H9 (cell line): ENCODE measurements around the gene BAMBI. TPM values are rescaled to one million over a fixed set of nuclear protein-coding genes. Genes with fewer than 3 reads are reported as not detected.

Experiments
- DNase-seq: peaks from one replicate; pipeline ENCODE4 v3.0.0-alpha.2; 2017
- H2AFZ ChIP-seq: one replicate; pipeline ENCODE4 v1.6.1; 2013; ENCODE audit warnings: mild to moderate bottlenecking, low read length, control low read depth, moderate library complexity
- H2AK5ac ChIP-seq: 2 replicates; pipeline ENCODE4 v1.6.1; 2013; ENCODE audit warnings: low read length, control low read depth, mixed read lengths; ENCODE audit not compliant: insufficient read length
- H2BK120ac ChIP-seq: one replicate; pipeline ENCODE4 v1.6.1; 2013; ENCODE audit warnings: low read depth, mild to moderate bottlenecking, low read length, control low read depth, inconsistent platforms; ENCODE audit not compliant: poor library complexity, severe bottlenecking
- H2BK12ac ChIP-seq: 2 replicates; pipeline ENCODE4 v1.6.1; 2013; ENCODE audit warnings: low read length, control low read depth, mixed read lengths, low read depth; ENCODE audit not compliant: insufficient read length
- H2BK15ac ChIP-seq: 2 replicates; pipeline ENCODE4 v1.6.1; 2013; ENCODE audit warnings: low read depth, low read length, control low read depth
- H2BK20ac ChIP-seq: one replicate; pipeline ENCODE4 v1.6.1; 2013; ENCODE audit warnings: low read depth, mild to moderate bottlenecking, low read length, control low read depth, inconsistent platforms; ENCODE audit not compliant: poor library complexity, severe bottlenecking
- H2BK5ac ChIP-seq: 2 replicates; pipeline ENCODE4 v1.6.1; 2013; ENCODE audit warnings: low read length, control low read depth, mixed read lengths; ENCODE audit not compliant: insufficient read length
- H3K14ac ChIP-seq: 2 replicates; pipeline ENCODE4 v1.6.1; 2013; ENCODE audit warnings: low read length, control low read depth; ENCODE audit not compliant: insufficient read depth
- H3K18ac ChIP-seq: 2 replicates; pipeline ENCODE4 v1.6.1; 2013; ENCODE audit warnings: low read depth, mild to moderate bottlenecking, mixed read lengths, low read length, control low read depth; ENCODE audit not compliant: insufficient read length
- H3K23ac ChIP-seq: 2 replicates; pipeline ENCODE4 v1.6.1; 2013; ENCODE audit warnings: low read length, control low read depth, mixed read lengths, low read depth; ENCODE audit not compliant: insufficient read length
- H3K23me2 ChIP-seq: 2 replicates; pipeline ENCODE4 v1.6.1; 2013; ENCODE audit warnings: low read depth, mild to moderate bottlenecking, mixed read lengths, low read length, control low read depth; ENCODE audit not compliant: insufficient read length, poor library complexity, severe bottlenecking
- H3K27ac ChIP-seq: 2 replicates; pipeline ENCODE4 v1.5.1; 2013; ENCODE audit warnings: low read length, control low read depth, mixed read lengths, low read depth; ENCODE audit not compliant: insufficient read length
- H3K27me3 ChIP-seq: 2 replicates; pipeline ENCODE4 v1.6.1; 2013; ENCODE audit warnings: low read length, control low read depth, inconsistent platforms; ENCODE audit not compliant: insufficient read depth
- H3K4ac ChIP-seq: 2 replicates; pipeline ENCODE4 v1.6.1; 2013; ENCODE audit warnings: low read depth, mild to moderate bottlenecking, control low read depth, inconsistent platforms, low read length, moderate library complexity
- H3K4me1 ChIP-seq: 2 replicates; pipeline ENCODE4 v1.6.1; 2013; ENCODE audit warnings: low read length, control low read depth, inconsistent platforms; ENCODE audit not compliant: insufficient read depth
- H3K4me2 ChIP-seq: 2 replicates; pipeline ENCODE4 v1.6.1; 2013; ENCODE audit warnings: low read length, control low read depth, mixed read lengths; ENCODE audit not compliant: insufficient read length, insufficient read depth
- H3K56ac ChIP-seq: 2 replicates; pipeline ENCODE4 v1.6.1; 2013; ENCODE audit warnings: low read depth, mild to moderate bottlenecking, mixed read lengths, low read length, control low read depth; ENCODE audit not compliant: insufficient read length
- H3K79me1 ChIP-seq: 2 replicates; pipeline ENCODE4 v1.6.1; 2013; ENCODE audit warnings: low read depth, mild to moderate bottlenecking, moderate library complexity, low read length, control low read depth, inconsistent platforms; ENCODE audit not compliant: insufficient read depth, poor library complexity, severe bottlenecking
- H3K79me2 ChIP-seq: 2 replicates; pipeline ENCODE4 v1.6.1; 2013; ENCODE audit warnings: low read length, control low read depth, inconsistent platforms; ENCODE audit not compliant: insufficient read depth
- H3K9ac ChIP-seq: 2 replicates; pipeline ENCODE4 v1.6.1; 2013; ENCODE audit warnings: low read length, control low read depth, mixed read lengths; ENCODE audit not compliant: insufficient read length; ENCODE audit errors: extremely low read depth
- H3K9me3 ChIP-seq: one replicate; pipeline ENCODE4 v1.6.1; 2013; ENCODE audit warnings: low read depth, low read length, inconsistent platforms; ENCODE audit not compliant: control insufficient read depth
- H3T11ph ChIP-seq: one replicate; pipeline ENCODE4 v1.6.1; 2013; ENCODE audit warnings: mild to moderate bottlenecking, low read length, control low read depth, inconsistent platforms
- H4K20me1 ChIP-seq: one replicate; pipeline ENCODE4 v1.6.1; 2013; ENCODE audit not compliant: control insufficient read depth, insufficient read length, insufficient read depth
- H4K5ac ChIP-seq: 2 replicates; pipeline ENCODE4 v1.6.1; 2013; ENCODE audit warnings: low read depth, mild to moderate bottlenecking, mixed read lengths, low read length, control low read depth; ENCODE audit not compliant: insufficient read length
- H4K8ac ChIP-seq: replicated peaks from 2 replicates; pipeline ENCODE4 v1.6.1; 2013; ENCODE audit warnings: low read length, control low read depth, mixed read lengths, low read depth; ENCODE audit not compliant: insufficient read length
- H4K91ac ChIP-seq: 2 replicates; pipeline ENCODE4 v1.6.1; 2013; ENCODE audit warnings: low read depth, mild to moderate bottlenecking, moderate library complexity, mixed read lengths, low read length, control low read depth; ENCODE audit not compliant: insufficient read length
- H3K27ac Mint-ChIP-seq, 3 experiments: 2 replicates in 2 of 3; 3 replicates in 1 of 3; pipeline ENCODE4 v1.8.0; 2020 to 2021; ENCODE audit warnings: mixed read lengths in 3 of 3, mild to moderate bottlenecking in 1 of 3, moderate library complexity in 1 of 3
- H3K27me3 Mint-ChIP-seq: 2 replicates; pipeline ENCODE4 v1.8.0; 2021; ENCODE audit warnings: low read depth, mild to moderate bottlenecking, moderate library complexity, mixed read lengths
- H3K36me3 Mint-ChIP-seq, 3 experiments: 2 replicates in 2 of 3; 3 replicates in 1 of 3; pipeline ENCODE4 v1.8.0; 2020 to 2021; ENCODE audit warnings: low read depth in 3 of 3, mixed read lengths in 3 of 3; ENCODE audit not compliant: insufficient read depth in 1 of 3
- H3K4me1 Mint-ChIP-seq, 2 experiments: 2 replicates each; pipeline ENCODE4 v1.8.0; 2020; ENCODE audit warnings: mixed read lengths in 2 of 2
- H3K4me3 Mint-ChIP-seq, 2 experiments: 2 replicates in 1 of 2; 3 replicates in 1 of 2; pipeline ENCODE4 v1.8.0; 2020 to 2021; ENCODE audit warnings: mild to moderate bottlenecking in 2 of 2, mixed read lengths in 2 of 2, moderate library complexity in 1 of 2
- H3K9me3 Mint-ChIP-seq, 2 experiments: 2 replicates in 1 of 2; 3 replicates in 1 of 2; pipeline ENCODE4 v1.8.0; 2020; ENCODE audit warnings: mild to moderate bottlenecking in 2 of 2, mixed read lengths in 2 of 2, moderate library complexity in 1 of 2
- WGBS: extraction: QIAGEN DNeasy Blood & Tissue Kit; methylation state at CpG from one replicate; pipeline ENCODE4 v1.1.7; 2013; ENCODE audit warnings: missing lambda C conversion rate, low lambda C conversion rate, mixed read lengths; ENCODE audit not compliant: insufficient read length; ENCODE audit errors: extremely low coverage; 5-methylcytosine and 5-hydroxymethylcytosine counted together
- total RNA-seq: library from RNA; stranded (reverse); gene quantifications from 2 replicates; pipeline ENCODE4 v1.2.1, GENCODE V29; 2021
- TF ChIP-seq, protein P1 (sequence below): fragments of 200-600 bp; sonication (generic); conservative IDR thresholded peaks from 3 replicates; pipeline ENCODE4 v1.8.0; 2021; ENCODE audit warnings: antibody characterized with exemption, mild to moderate bottlenecking

Gene BAMBI
- total RNA-seq, 1 experiment from 2014 or later: 16.8 TPM

- H3K27me3 Mint-ChIP-seq: peaks cover 19% of the 10 kb centered on the region
- H3K9ac ChIP-seq: no peak overlapping the region
- no peak overlapping the region for H2AK5ac ChIP-seq
- H3K4me1 ChIP-seq: peaks cover 4% of the 10 kb centered on the region; the same call in 1 of the 2 replicates
- no peak overlapping the region for H4K8ac ChIP-seq
- H3K4me2 ChIP-seq: no peak overlapping the region
- no peak overlapping the region for H2BK12ac ChIP-seq
- no peak overlapping the region for H4K91ac ChIP-seq
- peaks cover 21% of the 10 kb centered on the region for H3K79me2 ChIP-seq
- H3K9me3 ChIP-seq: no peaks in the 10 kb centered on the region
- H2BK15ac ChIP-seq: no peak overlapping the region
- H3K14ac ChIP-seq: no peak overlapping the region
- peaks cover 24 to 30% of the 10 kb centered on the region in 2 experiments for H3K4me1 Mint-ChIP-seq
- no peak overlapping the region for H2BK20ac ChIP-seq
- peaks cover 17% of the 10 kb centered on the region for H3K23me2 ChIP-seq
- no peak overlapping the region for H3K27ac Mint-ChIP-seq
- no peak overlapping the region for H2AFZ ChIP-seq
- H3K36me3 Mint-ChIP-seq: peaks cover 0 to 5% (median 1%) of the 10 kb centered on the region in 3 experiments; a peak in 4 of 7 replicates
- H3T11ph ChIP-seq: no peak overlapping the region
- H4K5ac ChIP-seq: no peak overlapping the region
- no CpG with 5 or more reads among the region's 3 CpGs for WGBS
- H2BK120ac ChIP-seq: no peak overlapping the region
- H3K27me3 ChIP-seq: peaks cover under 1% of the 10 kb centered on the region; the same call in 1 of the 2 replicates
- no peak overlapping the region for H3K27ac ChIP-seq
- no peak overlapping the region for H3K4me3 Mint-ChIP-seq
- H3K79me1 ChIP-seq: no peaks in the 10 kb centered on the region
- DNase-seq: no peak
- TF ChIP-seq, protein P1, sequence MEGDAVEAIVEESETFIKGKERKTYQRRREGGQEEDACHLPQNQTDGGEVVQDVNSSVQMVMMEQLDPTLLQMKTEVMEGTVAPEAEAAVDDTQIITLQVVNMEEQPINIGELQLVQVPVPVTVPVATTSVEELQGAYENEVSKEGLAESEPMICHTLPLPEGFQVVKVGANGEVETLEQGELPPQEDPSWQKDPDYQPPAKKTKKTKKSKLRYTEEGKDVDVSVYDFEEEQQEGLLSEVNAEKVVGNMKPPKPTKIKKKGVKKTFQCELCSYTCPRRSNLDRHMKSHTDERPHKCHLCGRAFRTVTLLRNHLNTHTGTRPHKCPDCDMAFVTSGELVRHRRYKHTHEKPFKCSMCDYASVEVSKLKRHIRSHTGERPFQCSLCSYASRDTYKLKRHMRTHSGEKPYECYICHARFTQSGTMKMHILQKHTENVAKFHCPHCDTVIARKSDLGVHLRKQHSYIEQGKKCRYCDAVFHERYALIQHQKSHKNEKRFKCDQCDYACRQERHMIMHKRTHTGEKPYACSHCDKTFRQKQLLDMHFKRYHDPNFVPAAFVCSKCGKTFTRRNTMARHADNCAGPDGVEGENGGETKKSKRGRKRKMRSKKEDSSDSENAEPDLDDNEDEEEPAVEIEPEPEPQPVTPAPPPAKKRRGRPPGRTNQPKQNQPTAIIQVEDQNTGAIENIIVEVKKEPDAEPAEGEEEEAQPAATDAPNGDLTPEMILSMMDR: no peak
- peaks cover 0 to 4% of the 10 kb centered on the region in 2 experiments; a peak in 2 of 5 replicates for H3K9me3 Mint-ChIP-seq
- H2BK5ac ChIP-seq: no peak overlapping the region
- H3K18ac ChIP-seq: no peak overlapping the region
- no peak overlapping the region for H3K23ac ChIP-seq
- H3K56ac ChIP-seq: no peak overlapping the region
- H3K4ac ChIP-seq: no peak overlapping the region
- no peaks in the 10 kb centered on the region for H4K20me1 ChIP-seq
These were observed 2.5 kb upstream of the BAMBI start for GRCh38 chr10:28674782-28675181.
